ENCODE measurements around the gene SLC6A17.

The SLC6A17 gene

GRCh38 chr1:110223127-110223526 is 72.8 kb downstream of the SLC6A17 start:
- no peak for DNase-seq (ENCODE audit: low read depth)

- no peak for DNase-seq (ENCODE audit: low read depth)
Measured at GRCh38 chr1:110223581-110223980, 73.3 kb downstream of the SLC6A17 start.

DNA sequence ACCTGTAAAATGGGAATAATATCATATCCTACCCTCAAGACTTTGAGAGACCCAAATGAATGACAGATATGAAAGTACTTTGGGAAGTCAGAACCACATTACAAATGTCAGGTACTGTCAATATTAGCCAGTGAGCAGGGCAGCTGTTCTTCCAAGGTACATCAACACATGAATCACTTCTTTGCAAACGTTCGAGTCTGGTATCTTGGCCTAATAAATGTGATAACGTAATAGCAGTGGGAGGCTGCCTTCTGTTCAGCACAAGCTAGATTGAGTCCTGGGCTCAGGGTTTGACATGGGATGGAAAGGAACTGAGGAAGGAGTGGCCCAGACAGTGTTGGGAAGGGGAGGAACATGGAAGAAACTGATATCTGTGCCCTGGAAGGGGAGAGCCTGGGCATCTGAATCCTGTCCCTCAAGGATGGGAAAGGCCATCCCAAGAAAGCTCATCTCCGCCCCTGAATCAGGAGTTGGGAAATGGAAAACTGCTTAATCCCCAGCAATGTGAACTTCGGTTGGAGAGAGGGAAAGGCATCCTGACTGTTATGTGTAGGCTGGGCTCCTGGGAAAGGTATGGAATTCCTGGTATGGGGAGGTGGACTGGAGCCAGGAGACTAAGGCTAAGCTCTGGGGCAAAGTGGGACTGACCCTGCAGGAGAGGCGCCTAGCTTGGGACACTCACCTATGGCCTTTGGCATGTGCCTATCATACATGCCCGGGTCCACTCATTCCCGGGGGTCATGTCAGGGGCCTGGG is 74.1 kb downstream of the SLC6A17 start:
- no peak for DNase-seq (ENCODE audit: low read depth)

DNA sequence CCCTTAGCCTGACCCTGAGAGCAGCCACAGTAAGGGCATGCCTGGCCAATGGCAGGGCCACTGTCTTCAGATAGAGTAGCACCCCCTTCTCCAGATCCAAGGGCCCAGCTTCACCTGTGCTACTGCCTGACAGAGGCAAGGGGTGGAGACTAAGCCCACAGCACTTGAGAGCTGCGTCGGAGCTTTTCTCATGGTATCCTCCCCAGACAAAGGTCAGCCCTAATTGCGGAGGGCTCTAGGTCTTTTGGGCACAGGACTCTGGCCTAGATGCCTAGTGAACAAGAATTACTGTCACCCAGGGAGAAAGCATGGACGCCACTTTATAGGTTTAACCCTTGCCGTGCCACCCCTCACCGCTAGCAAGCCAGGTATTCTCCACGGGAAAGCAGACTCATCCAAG is 74.9 kb downstream of the SLC6A17 start:
- no peak for DNase-seq (ENCODE audit: low read depth)

- no peak for DNase-seq (ENCODE audit: low read depth)
Measured at GRCh38 chr1:110225756-110226404, 75.6 kb downstream of the SLC6A17 start.

DNA sequence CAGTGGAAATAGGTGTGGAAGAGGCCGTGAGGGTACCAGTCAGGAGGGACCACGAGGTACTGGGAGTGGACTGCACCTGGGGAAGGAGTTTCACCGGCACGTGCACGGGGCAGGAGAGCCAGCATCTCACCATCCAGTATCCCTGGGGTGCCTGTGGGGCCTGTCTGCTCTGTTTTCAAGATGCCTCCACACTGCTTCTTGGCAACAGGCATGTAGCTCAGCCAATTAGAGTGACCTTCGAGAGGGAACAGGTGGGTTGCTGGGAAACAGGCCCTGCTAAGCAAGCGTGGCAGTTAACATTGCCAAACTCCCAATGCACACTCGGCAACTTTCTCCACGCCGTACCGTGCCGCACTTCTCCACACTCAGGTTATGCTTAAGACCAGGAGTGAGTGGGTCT is 77.5 kb downstream of the SLC6A17 start:
- DNase-seq (ENCODE audit: low read depth): no peak

DNA sequence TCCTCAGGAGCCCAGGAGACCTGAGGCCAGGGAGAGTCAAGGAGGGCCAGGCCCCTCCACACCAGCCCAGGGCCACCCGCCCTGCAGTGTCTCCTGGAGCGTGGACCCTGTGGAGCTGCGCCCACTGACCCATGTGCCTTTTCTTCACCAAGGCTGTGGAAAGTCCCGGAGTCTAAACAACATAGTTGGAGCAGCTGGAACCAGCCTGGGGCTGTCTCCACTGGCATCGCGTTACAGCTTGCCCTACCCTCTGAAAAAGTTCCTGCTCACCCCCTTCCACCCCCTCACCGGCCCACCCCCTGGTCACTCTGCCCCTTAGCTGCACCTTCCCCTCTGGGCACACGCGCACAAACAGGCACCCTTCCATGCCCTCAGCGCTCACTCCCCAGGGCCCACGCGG is 78.1 kb downstream of the SLC6A17 start:
- DNase-seq (ENCODE audit: low read depth): no peak

GRCh38 chr1:110228869-110229268 is 78.6 kb downstream of the SLC6A17 start:
- DNase-seq (ENCODE audit: low read depth): no peak

DNA sequence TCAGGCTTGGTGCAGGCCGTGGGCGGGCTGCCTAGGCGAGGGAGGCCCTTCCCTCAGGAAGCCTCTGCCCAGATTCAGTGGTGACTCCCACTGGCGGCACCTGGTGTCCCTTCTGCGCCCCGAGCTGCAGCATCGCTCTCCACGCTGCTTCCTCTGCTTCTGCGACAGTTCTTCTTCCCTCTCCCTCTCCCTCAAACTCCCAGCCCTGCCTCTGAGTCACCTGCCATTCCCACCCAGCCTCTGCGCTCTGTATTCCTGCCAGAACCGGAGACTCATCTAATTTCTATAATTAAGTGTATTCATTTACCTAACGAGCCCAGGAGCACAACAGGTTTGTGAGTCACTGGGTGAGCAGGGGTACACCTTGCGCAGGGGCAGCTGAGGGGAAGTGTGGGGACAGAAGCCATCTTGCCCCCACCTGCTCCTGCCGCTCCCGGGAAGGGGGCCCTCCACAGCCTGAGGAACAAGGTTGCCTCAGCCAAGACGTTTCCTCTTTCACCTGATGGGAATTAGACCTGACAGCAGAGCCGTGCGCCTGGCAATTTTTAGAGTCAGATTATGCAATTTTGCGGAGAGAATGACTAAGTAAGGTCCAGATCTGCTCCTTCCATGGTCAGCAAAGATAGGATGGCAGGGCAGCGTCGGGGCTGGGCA is 79.2 kb downstream of the SLC6A17 start:
- no peak for DNase-seq (ENCODE audit: low read depth)

GRCh38 chr1:110230381-110231199 is 80.3 kb downstream of the SLC6A17 start:
- DNase-seq (ENCODE audit: low read depth): no peak

DNA sequence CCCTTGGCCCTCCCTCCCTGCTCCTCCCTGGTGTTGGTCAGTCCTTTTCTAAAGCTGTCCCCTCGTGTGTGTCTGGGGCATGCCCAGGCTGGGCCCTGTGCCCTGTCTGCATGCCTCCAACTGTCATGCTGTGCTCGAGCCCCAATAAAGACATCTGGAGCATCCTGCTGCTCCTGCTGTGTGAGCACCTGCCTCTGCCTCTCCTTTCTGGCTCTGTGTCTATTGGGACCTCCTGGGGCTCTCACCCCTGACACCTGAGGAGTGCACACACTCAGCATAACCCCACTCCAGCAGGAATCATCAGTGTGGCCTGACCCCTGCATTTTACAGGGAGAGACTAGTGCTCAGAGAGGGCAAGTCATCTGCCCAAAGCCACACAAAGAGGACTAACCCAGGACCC is 83.6 kb downstream of the SLC6A17 start:
- DNase-seq (ENCODE audit: low read depth): no peak

GRCh38 chr1:110234691-110235090 is 84.4 kb downstream of the SLC6A17 start:
- no peak for DNase-seq (ENCODE audit: low read depth)

GRCh38 chr1:110235181-110235833 is 85.0 kb downstream of the SLC6A17 start:
- no peak for DNase-seq (ENCODE audit: low read depth)

DNA sequence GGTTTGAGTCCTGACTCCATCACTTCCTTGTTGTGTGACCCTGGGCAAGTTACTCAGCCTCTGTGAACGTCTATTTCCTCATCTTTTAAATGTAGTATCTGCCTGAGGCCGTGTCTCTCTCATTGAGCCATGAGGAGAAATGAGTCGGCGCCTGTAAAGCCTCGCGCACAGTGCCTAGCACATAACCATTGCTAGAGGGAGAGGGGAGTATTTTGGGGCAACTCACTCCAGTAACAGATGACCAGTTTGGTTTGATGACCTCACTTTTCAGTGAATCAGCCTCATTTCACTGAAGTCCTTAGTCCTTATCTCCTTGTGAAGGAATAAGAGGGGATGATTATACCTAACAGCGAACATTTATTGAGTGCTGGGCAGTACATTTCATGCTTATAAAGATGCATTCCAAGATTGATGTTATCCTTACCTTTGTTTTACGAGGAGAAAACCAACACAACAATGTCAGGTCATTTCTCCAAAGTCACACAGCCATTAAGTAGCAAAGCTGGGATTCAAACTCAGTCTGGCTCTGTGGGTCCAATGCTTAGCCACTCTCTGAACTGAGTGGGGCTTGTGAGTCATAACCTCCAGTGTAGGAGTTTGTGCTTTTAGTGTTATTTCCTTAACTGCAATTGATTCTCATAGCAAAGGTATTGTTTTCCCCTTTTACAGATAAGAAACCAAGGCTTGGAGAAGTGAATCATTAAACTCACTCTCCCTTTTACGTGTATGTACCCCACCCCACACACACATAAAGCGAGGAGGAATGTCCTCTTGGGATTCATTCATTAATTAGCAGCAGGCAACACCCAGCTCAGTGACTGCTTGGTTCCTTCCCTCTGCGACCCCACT is 85.8 kb downstream of the SLC6A17 start:
- no peak for DNase-seq (ENCODE audit: low read depth)

DNA sequence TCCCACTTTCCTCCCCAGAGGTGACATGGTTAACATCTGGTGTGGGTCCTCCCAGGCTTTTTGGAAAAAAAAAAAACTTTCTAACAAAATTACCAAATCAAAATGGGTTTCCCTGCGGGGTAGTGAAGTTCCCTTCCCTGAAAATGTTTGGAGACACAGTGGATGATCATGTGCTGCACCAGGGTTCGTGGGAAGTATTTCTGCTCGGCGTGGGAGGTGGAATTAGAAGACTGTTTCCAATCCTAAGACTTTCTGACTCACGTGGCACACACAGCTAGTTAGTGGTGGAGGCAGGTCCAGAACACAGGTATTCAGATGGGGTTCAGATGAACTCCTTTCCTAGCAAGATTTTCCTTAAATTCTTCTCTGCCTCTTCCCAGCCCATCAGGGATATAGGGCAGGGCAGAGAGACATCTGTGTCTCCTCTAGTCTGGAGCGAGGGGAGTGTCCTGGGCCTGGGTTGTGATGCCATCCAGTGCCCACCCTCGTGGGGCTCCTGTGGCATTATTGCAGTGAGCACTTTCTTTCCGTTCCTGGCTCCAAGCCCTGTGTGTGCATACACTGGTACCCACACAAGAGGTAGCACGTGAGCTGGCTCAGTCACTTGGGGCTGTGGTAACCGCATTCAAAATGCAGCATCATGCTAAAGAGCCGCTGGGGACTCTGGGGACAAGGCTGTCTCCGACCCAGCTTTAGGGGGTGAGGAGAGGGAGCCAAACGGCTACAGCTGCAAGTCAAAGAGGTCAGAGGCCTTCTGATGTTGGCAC is 87.3 kb downstream of the SLC6A17 start:
- DNase-seq (ENCODE audit: low read depth): no peak

DNA sequence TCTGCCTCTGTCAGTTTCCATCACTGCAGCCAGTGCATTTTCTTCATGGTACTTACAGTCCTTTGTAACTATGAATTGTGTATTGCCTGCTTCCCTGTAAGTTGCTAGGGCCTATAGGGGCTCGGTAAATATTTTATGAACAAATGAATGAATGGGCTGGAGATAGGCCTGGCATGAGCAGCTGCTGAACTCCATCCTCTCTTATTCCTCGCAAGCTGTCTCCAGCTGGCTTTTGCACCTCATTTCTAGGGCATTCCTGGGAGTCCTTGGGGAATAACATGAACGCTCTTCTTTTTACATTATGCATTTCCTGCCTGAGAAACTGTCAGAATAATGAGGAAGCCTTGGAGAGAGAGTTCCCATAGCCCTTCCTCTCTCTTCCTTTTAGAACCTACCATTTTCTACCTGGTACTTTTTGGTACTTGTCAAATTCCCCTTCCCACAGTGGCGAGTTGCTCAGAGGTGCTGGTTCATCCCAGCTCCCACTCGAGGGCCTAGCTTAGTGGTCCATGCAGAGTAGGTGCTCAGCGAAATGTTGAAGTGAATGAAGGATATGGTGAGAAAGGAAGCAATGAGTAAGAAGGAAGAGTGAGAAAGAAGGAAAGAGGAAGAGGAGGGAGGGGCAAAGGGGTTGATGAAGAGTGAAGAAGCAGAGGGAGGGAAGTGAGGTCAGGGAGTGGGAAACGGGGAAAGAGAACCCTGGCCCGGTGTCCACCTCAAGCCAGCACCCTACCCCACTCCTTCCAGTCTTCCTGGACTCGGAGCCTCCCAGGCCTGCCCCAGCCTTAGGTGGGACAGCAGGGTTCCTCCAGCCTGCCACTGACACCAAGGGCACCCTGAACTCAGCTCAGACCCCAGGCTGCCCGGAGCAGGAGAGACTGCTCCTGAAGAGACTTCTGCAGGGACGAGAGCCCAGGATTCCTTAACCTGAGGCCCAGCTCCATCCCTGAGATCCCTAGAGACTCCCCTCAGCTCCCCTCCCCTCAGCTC is 89.4 kb downstream of the SLC6A17 start:
- no peak for DNase-seq (ENCODE audit: low read depth)

DNA sequence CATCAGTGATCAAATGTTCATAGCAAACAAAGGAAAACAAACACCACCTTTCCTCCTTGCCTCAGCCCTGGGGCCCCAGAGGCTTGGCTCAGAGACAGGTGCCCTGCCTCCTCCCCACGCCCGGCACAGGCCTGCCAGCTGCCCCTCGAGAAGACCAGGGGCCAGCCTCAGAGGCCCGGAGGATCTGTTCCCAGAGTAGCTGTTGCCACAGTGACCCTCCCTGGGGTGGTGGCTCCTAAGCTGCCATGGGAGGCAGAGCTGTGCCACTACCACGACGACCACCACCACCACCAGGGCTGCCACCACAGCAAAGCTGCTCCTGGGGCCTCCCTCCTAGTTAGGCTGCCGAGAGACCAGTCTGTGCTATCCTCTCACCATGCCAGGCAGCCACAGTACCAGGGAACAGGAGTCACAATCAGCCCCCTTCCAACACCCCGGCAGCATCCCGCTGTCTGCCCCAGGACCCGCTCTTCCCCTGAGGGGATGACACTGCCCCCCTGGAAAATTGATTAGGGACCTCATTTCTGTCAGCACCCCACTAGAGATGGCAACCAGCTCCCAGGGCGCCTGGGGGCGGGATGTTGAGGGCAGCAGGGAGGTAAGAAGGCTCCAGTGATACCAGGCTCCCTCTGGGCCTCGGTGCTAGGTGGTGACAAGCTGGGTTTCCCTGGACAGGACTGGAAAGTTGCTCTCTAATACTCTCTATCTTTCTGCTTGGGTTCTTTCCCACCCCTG is 90.3 kb downstream of the SLC6A17 start:
- DNase-seq (ENCODE audit: low read depth): no peak

DNA sequence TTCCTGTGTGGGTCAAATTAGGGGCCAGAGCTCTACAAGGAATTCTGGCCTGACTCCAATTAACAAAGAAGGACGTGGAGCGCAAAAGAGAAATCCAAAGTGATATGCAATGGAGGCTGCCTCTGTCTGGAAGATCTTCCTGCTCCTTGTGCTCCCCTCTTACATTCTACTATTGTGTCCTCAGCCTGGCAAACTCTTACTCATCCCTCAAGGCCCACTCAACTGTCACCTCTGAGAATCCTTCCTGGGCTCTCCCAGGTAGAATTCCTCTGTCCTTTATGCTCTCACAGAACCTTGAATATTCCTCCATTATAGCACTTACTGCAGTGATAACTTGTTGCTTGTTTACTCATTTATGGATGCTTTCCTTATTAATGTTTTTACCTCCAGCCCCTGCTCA is 91.2 kb downstream of the SLC6A17 start:
- DNase-seq (ENCODE audit: low read depth): no peak

All from stimulated activated CD8-positive, alpha-beta memory T cell treated with anti-CD3 and anti-CD28 coated beads, Interleukin-15, amount 100 ng/mL, for 24 hours (primary cell).